ENCODE data around the gene CHRNB4. TPM values are rescaled to one million over a fixed set of nuclear protein-coding genes. Genes with fewer than 3 reads are reported as not detected.

The CHRNB4 gene
- total and polyA plus RNA-seq, 7 donors: not detected

DNA sequence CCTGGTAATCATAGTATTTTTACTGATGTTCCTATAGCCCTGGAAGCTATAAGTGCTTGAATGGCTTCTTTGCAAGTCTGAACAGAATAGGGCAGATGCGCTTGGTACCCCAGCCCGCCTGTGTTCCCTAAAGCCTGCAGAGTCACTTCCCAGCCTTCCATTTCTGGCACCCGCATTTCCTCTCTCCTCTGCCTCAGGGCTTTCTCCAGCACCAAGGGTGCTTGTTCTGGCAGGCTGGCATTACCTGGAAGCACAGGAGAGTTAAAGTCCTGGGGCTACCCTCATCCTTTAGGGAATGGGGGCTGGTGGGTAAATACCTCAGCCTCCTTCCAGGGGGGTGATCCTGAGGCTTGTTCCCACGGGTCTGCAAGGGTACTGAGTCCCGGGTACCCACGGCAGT is 12.8 kb downstream of the CHRNB4 start:
- peaks cover 0 to 23% (median 3%) of the 10 kb centered on the region in 3 donors for H3K27me3 ChIP-seq (ENCODE audit: insufficient read depth in 3 of 3, low read length in 2 of 3)
- peaks cover 4% of the 10 kb centered on the region for H3K9me3 ChIP-seq
- no peaks in the 10 kb centered on the region for H3K4me1 ChIP-seq
- H3K27ac ChIP-seq: no peak overlapping the region
- intact Hi-C loops (cut with DNase I): no loop called here
- TF ChIP-seq, protein P1, sequence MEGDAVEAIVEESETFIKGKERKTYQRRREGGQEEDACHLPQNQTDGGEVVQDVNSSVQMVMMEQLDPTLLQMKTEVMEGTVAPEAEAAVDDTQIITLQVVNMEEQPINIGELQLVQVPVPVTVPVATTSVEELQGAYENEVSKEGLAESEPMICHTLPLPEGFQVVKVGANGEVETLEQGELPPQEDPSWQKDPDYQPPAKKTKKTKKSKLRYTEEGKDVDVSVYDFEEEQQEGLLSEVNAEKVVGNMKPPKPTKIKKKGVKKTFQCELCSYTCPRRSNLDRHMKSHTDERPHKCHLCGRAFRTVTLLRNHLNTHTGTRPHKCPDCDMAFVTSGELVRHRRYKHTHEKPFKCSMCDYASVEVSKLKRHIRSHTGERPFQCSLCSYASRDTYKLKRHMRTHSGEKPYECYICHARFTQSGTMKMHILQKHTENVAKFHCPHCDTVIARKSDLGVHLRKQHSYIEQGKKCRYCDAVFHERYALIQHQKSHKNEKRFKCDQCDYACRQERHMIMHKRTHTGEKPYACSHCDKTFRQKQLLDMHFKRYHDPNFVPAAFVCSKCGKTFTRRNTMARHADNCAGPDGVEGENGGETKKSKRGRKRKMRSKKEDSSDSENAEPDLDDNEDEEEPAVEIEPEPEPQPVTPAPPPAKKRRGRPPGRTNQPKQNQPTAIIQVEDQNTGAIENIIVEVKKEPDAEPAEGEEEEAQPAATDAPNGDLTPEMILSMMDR (IDR thresholded peaks at IDR 0.05): no peak
- ATAC-seq (no peak), DNase-seq (no peak)
- no peak overlapping the region for H3K4me3 ChIP-seq
- 72 to 79% (median 76%) methylated on average over 6 of the region's 6 CpGs for WGBS, 3 donors
- no peaks in the 10 kb centered on the region for H3K36me3 ChIP-seq (ENCODE audit: insufficient read depth in 1 of 2, low read depth in 1 of 2)

DNA sequence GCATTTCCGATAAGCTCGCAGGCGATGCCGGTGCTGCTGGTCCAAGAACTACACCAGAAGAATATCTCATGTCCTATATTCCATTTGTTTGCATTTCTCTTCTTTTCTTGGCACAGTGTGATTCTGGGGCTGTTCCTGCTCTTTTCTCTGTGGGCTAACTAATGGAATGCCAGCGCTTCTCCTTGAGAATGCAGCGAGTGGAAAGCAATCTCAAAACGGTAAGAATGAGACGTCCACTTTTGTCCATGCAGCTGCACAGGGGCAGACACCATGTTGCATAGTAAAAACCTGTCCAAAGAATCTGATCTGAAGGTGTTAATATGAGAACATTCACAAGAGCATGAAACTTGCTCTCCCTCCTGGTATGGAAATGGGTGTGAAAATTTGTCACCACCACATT is 13.7 kb downstream of the CHRNB4 start:
- ATAC-seq (no peak), DNase-seq (no peak)
- H3K36me3 ChIP-seq (ENCODE audit: insufficient read depth in 1 of 2, low read depth in 1 of 2): no peaks in the 10 kb centered on the region
- H3K4me3 ChIP-seq: no peak overlapping the region
- 63 to 67% (median 67%) methylated on average over 8 of the region's 8 CpGs for WGBS, 3 donors
- no peaks in the 10 kb centered on the region for H3K9me3 ChIP-seq
- H3K27me3 ChIP-seq (ENCODE audit: insufficient read depth in 3 of 3, low read length in 2 of 3): peaks cover 0 to 20% (median 3%) of the 10 kb centered on the region in 3 donors
- no peaks in the 10 kb centered on the region for H3K4me1 ChIP-seq
- intact Hi-C loops (cut with DNase I): no loop called here
- TF ChIP-seq, protein P1 (IDR thresholded peaks at IDR 0.05): no peak
- H3K27ac ChIP-seq: no peak overlapping the region

DNA sequence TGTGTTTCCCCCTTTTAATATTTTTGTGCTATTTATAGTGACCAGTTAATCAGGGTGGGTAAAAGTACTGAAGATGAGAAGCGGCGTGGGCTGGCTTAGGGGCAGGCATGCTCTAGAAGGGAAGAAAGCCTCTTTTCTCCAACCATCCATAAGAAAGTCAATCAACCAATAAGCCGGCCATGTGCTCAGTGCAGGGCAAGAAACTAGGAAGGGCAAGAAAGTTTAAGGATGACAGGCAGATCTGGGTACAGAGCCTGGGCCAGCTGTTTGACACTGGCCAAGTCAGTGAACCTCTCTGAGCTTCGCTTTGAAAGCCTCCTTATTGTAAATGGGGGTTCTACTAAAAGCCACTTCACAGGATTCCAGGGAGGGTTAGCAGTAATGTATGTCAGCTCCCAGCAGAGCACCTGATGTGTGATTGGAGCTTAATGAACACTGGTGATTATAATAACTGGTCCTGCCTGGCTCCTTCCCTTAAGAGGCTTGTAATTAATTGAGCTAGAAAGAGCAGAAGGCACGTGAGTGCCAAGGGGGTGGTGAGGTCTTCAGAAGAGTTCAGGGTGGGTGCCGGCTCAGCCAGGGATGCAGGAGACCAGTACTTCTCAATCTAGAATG is 14.5 kb downstream of the CHRNB4 start:
- Histone ChIP-seq H3K4me3 (no peak overlapping the region), H3K27me3 (ENCODE audit: insufficient read depth in 3 of 3, low read length in 2 of 3) (peaks cover 0 to 28% (median 5%) of the 10 kb centered on the region in 3 donors), H3K9me3 (no peaks in the 10 kb centered on the region), H3K4me1 (no peaks in the 10 kb centered on the region), H3K36me3 (ENCODE audit: insufficient read depth in 1 of 2, low read depth in 1 of 2) (no peaks in the 10 kb centered on the region), H3K27ac (no peak overlapping the region)
- DNase-seq: no peak
- intact Hi-C loops (cut with DNase I): no loop called here
- TF ChIP-seq, protein P1 (IDR thresholded peaks at IDR 0.05): no peak
- ATAC-seq: no peak
- 65 to 79% (median 74%) methylated on average over 6 of the region's 6 CpGs for WGBS, 3 donors

DNA sequence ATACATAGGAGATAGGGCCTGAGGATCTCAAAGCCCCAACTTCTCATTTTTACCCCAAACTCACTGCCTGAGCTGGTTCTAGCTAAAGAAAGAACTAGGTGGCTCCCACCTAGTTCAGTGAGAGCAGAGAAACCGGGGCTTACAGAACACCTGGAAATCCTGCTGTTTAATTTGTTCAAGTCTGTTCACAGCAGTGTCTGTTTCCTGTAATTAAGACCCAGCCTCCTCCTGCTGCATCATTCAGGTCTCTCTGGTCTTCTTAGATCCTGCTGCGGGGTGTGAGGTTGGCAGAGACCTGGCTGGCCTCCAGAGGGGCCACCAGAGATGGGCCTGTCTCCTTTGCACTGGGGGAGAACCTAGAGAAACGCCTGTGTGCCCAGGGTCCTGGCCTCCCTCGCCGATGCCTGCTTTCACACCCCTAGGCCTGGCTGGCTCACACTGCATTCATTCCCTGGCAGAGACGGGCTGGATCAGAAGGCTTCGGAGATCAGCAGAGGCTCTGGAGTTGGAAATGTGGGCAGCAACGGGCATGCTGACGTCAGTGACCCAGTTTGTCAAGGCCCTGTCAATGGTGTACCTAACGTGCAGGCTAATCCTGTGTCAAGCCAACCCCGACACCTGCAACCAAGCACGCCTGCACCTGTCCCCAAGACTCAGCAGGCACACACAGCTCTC is 15.3 kb downstream of the CHRNB4 start:
- TF ChIP-seq, protein P1 (IDR thresholded peaks at IDR 0.05): no peak
- Histone ChIP-seq H3K4me1 (no peaks in the 10 kb centered on the region), H3K27me3 (ENCODE audit: insufficient read depth in 3 of 3, low read length in 2 of 3) (peaks cover 0 to 36% (median 5%) of the 10 kb centered on the region in 3 donors), H3K4me3 (no peak overlapping the region), H3K9me3 (no peaks in the 10 kb centered on the region), H3K36me3 (ENCODE audit: insufficient read depth in 1 of 2, low read depth in 1 of 2) (no peaks in the 10 kb centered on the region), H3K27ac (no peak overlapping the region)
- WGBS, 3 donors: 33 to 44% (median 36%) methylated on average over 12 of the region's 12 CpGs
- intact Hi-C loops (cut with DNase I): no loop called here
- ATAC-seq: peak; percentile 72 to 85 (median 74)
- no peak for DNase-seq
